ENCODE measurements around the gene PPP2R5A. TPM values are rescaled to one million over a fixed set of nuclear protein-coding genes. Genes with fewer than 3 reads are reported as not detected.

PPP2R5A gene
- total and polyA plus RNA-seq, 4 donors: 27.7 to 45.2 (median 37.6) TPM

DNA sequence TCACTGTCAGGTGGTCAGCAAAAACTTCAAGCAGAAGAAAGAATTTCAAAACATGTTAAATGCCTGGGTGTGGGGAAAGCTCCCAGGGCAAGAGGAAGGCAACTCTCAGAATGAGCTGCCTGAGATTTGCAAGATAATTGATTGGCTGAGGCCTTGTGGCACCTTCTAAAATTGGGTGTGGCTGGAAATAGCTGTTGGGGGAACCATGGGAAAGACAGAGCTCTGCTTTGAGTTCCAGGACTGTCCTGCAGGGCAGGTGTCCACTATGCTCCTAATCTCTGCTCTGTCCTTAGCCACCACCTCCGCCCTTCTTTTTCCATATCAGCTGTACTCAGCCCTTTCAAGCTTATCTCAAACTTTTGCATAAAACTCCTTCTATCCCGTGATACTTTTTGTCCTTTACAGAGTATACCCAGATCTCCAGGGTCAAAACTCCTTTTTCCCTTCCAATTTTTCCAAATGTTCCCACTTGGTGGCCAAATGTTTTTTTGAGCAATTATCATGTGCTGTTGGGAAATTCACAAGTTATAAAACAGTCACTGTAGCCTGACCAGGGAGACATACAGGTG lies 23.8 kb upstream of the PPP2R5A start:
- no peak overlapping the region for H3K27ac ChIP-seq (ENCODE audit: low read depth, low read length)
- H3K4me1 ChIP-seq (ENCODE audit: control insufficient read depth, insufficient read depth, low read length): no peaks in the 10 kb centered on the region
- H3K36me3 ChIP-seq (ENCODE audit: control insufficient read depth, insufficient read depth, low read length): no peaks in the 10 kb centered on the region
- no peaks in the 10 kb centered on the region for H3K27me3 ChIP-seq (ENCODE audit: control insufficient read depth, insufficient read depth, low read length)
- no peak for DNase-seq (ENCODE audit: low read depth in 4 of 6, low spot score in 6 of 6)
- 100% methylated on average over 1 of the region's 2 CpGs for WGBS (ENCODE audit: insufficient coverage)
- no peak overlapping the region for H3K4me3 ChIP-seq (ENCODE audit: low read depth, low read length)
- no peaks in the 10 kb centered on the region for H3K9me3 ChIP-seq (ENCODE audit: control insufficient read depth, insufficient read depth, low read length)

DNA sequence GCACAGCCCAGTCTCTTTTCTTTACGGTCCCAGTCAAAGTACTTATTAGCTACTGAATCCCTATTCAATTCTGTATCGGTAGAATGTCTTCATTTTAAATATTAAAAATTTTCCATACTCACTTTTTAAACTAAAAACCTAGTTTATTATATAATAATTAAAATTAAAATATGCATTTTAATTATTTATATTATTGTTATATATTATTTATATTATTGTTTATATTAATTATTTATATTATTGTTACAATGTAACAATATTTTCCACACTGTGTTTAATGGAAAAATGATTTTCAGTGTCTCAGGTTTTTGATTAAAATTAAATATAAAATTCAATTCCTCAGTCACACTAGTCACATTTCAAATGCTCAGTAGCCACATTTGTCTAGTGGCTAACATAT lies 18.2 kb upstream of the PPP2R5A start:
- Histone ChIP-seq H3K36me3 (ENCODE audit: control insufficient read depth, insufficient read depth, low read length) (no peaks in the 10 kb centered on the region), H3K27me3 (ENCODE audit: control insufficient read depth, insufficient read depth, low read length) (no peaks in the 10 kb centered on the region), H3K4me1 (ENCODE audit: control insufficient read depth, insufficient read depth, low read length) (peaks cover under 1% of the 10 kb centered on the region), H3K4me3 (ENCODE audit: low read depth, low read length) (no peak overlapping the region), H3K27ac (ENCODE audit: low read depth, low read length) (no peak overlapping the region), H3K9me3 (ENCODE audit: control insufficient read depth, insufficient read depth, low read length) (no peaks in the 10 kb centered on the region)
- no peak for DNase-seq (ENCODE audit: low read depth in 4 of 6, low spot score in 6 of 6)
- no CpG with 5 or more reads among the region's 2 CpGs for WGBS (ENCODE audit: insufficient coverage)

DNA sequence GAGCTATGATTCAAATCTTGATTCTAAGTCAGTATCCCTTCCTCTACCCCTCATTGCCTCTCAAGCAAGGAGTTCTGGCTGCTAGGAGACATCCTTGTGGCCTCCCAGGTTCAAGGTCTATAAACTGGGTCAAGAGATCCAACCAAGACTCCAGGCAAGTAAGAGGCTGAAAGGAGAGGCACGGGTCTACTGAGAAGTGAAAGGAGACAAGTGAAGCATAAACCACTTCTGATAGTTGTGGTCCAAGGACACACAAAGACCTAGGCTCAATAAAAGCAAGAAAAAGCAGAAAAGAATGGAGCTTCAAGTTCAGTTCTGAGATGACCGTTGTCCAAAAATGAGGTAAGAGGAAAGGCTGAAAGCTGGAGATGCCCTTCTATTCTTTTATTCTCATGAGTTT lies 17.8 kb upstream of the PPP2R5A start:
- H3K27ac ChIP-seq (ENCODE audit: low read depth, low read length): no peak overlapping the region
- H3K4me1 ChIP-seq (ENCODE audit: control insufficient read depth, insufficient read depth, low read length): peaks cover 3% of the 10 kb centered on the region
- H3K4me3 ChIP-seq (ENCODE audit: low read depth, low read length): no peak overlapping the region
- no peaks in the 10 kb centered on the region for H3K27me3 ChIP-seq (ENCODE audit: control insufficient read depth, insufficient read depth, low read length)
- no peak for DNase-seq (ENCODE audit: low read depth in 4 of 6, low spot score in 6 of 6)
- WGBS (ENCODE audit: insufficient coverage): 83% methylated on average over 1 of the region's 2 CpGs
- H3K36me3 ChIP-seq (ENCODE audit: control insufficient read depth, insufficient read depth, low read length): no peaks in the 10 kb centered on the region
- no peaks in the 10 kb centered on the region for H3K9me3 ChIP-seq (ENCODE audit: control insufficient read depth, insufficient read depth, low read length)

GRCh38 chr1:212269306-212269705 lies 15.9 kb upstream of the PPP2R5A start:
- DNase-seq (ENCODE audit: low read depth in 4 of 6, low spot score in 6 of 6): no peak
- no peak overlapping the region for H3K27ac ChIP-seq (ENCODE audit: low read depth, low read length)
- H3K36me3 ChIP-seq (ENCODE audit: control insufficient read depth, insufficient read depth, low read length): no peaks in the 10 kb centered on the region

DNA sequence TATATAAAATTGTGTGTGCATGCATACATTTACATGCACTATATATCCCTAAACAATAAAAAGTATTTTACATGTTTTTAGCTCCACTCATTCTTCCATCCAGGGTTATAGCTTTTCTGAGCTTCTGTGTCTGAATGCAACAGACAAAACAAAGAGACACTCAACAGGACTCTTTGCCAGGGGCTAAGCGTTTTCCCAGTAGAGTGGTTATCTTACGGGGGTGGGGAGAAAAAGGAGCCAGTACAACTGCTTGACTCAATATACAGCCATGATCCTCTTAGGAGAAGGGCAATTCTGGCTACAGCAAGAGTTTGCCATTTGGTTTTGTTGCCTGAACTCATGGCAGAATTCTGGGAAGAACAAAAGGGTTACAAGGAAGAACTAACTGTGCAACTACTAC lies 14.6 kb upstream of the PPP2R5A start:
- Histone ChIP-seq H3K27ac (ENCODE audit: low read depth, low read length) (no peak overlapping the region), H3K9me3 (ENCODE audit: control insufficient read depth, insufficient read depth, low read length) (no peaks in the 10 kb centered on the region)
- no CpG with 5 or more reads among the region's 2 CpGs for WGBS (ENCODE audit: insufficient coverage)

More at GRCh38 chr1:212269306-212269705, 15.9 kb upstream of the PPP2R5A start:
- Histone ChIP-seq H3K27me3 (ENCODE audit: control insufficient read depth, insufficient read depth, low read length) (no peaks in the 10 kb centered on the region), H3K9me3 (ENCODE audit: control insufficient read depth, insufficient read depth, low read length) (no peaks in the 10 kb centered on the region), H3K4me1 (ENCODE audit: control insufficient read depth, insufficient read depth, low read length) (peaks cover 3% of the 10 kb centered on the region), H3K4me3 (ENCODE audit: low read depth, low read length) (no peak overlapping the region)

DNA sequence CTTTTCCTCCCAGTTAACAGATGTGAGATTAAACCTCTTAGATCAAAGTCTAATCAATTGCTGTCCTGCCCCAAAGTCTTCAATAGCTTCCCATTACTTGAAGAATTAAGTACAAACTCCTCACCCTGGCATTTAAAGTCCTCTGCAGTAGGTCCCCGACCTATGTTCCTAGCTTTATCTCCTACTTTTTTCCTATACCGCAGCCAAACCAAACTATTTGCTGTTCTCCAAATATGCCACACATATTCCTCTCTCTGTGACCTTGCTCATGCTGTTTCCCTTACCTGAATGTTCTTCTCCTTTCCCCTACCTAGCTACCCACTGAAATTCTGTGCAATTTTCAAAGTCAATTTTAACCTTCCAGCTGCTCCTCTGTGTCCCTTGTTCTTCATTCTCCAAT lies 14.0 kb upstream of the PPP2R5A start:
- no peak for DNase-seq (ENCODE audit: low read depth in 4 of 6, low spot score in 6 of 6)
- Histone ChIP-seq H3K27me3 (ENCODE audit: control insufficient read depth, insufficient read depth, low read length) (no peaks in the 10 kb centered on the region), H3K27ac (ENCODE audit: low read depth, low read length) (no peak overlapping the region), H3K4me1 (ENCODE audit: control insufficient read depth, insufficient read depth, low read length) (peaks cover 3% of the 10 kb centered on the region), H3K36me3 (ENCODE audit: control insufficient read depth, insufficient read depth, low read length) (no peaks in the 10 kb centered on the region), H3K4me3 (ENCODE audit: low read depth, low read length) (no peak overlapping the region), H3K9me3 (ENCODE audit: control insufficient read depth, insufficient read depth, low read length) (no peaks in the 10 kb centered on the region)
- 93% methylated on average over 2 of the region's 2 CpGs for WGBS (ENCODE audit: insufficient coverage)

More for the DNA sequence above, 14.6 kb upstream of the PPP2R5A start:
- peaks cover 3% of the 10 kb centered on the region for H3K4me1 ChIP-seq (ENCODE audit: control insufficient read depth, insufficient read depth, low read length)
- no peak overlapping the region for H3K4me3 ChIP-seq (ENCODE audit: low read depth, low read length)
- H3K36me3 ChIP-seq (ENCODE audit: control insufficient read depth, insufficient read depth, low read length): no peaks in the 10 kb centered on the region
- H3K27me3 ChIP-seq (ENCODE audit: control insufficient read depth, insufficient read depth, low read length): no peaks in the 10 kb centered on the region
- no peak for DNase-seq (ENCODE audit: low read depth in 4 of 6, low spot score in 6 of 6)

DNA sequence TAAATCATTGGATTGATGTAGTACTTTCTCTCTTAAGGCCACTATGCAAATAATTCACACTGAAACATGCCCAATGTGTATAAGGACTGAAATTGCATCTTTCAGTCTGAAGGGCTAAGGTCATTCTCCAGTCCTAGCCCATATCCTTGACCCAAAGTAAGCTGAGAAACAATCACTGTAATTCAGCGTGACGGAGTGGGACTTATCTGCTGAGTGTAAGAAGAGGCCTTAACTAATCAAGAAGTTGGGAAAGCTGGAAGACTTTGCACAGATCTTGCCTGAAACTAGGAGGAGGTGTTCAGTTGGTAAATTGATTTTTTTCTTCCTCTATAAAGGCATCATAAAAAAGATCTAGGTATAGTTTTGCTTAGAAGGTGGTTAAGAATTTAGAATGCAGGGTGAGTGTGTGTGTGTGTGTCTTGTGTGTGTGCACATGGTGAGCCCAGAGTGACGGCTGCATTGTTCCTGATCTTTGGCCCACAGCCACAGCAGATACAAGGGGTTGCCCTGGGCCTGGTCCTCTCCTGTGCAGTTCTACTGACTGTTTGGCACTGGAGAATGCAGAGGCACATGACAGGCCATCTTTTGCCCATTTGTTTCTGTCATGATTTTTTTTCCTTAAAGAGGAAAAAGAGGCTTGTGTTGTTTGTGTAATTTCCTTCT lies 13.3 kb upstream of the PPP2R5A start:
- 33% methylated on average over 1 of the region's 3 CpGs for WGBS (ENCODE audit: insufficient coverage)
- DNase-seq (ENCODE audit: low read depth in 4 of 6, low spot score in 6 of 6): peak in 1 of 6 donors; percentile 6

DNA sequence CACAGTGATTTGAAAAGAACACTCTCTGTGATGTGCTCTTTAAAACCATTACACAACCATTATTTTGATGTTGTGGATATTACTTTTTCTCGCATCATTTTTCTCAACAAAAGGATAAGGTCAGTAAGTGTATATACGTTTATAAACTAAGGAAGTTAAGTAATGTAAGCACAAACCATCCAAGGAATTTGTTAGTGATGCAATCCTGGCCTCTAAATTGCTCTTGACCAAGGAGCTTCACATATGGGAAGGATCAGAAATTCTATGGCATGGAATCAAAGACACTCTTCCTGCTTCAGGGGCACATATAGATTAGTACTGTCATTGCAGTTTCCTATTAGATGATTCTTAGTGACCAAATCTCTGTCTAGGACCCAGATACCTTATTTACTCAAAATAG lies 3.6 kb upstream of the PPP2R5A start:
- H3K27me3 ChIP-seq (ENCODE audit: control insufficient read depth, insufficient read depth, low read length): no peaks in the 10 kb centered on the region
- H3K27ac ChIP-seq (ENCODE audit: low read depth, low read length): no peak overlapping the region
- WGBS (ENCODE audit: insufficient coverage): 100% methylated on average over 1 of the region's 2 CpGs
- H3K36me3 ChIP-seq (ENCODE audit: control insufficient read depth, insufficient read depth, low read length): no peaks in the 10 kb centered on the region
- no peaks in the 10 kb centered on the region for H3K9me3 ChIP-seq (ENCODE audit: control insufficient read depth, insufficient read depth, low read length)
- no peak overlapping the region for H3K4me3 ChIP-seq (ENCODE audit: low read depth, low read length)
- DNase-seq (ENCODE audit: low read depth in 4 of 6, low spot score in 6 of 6): no peak
- H3K4me1 ChIP-seq (ENCODE audit: control insufficient read depth, insufficient read depth, low read length): peaks cover 6% of the 10 kb centered on the region

More for the DNA sequence above, 13.3 kb upstream of the PPP2R5A start:
- Histone ChIP-seq H3K4me1 (ENCODE audit: control insufficient read depth, insufficient read depth, low read length) (peaks cover 3% of the 10 kb centered on the region), H3K36me3 (ENCODE audit: control insufficient read depth, insufficient read depth, low read length) (no peaks in the 10 kb centered on the region), H3K4me3 (ENCODE audit: low read depth, low read length) (no peak overlapping the region), H3K9me3 (ENCODE audit: control insufficient read depth, insufficient read depth, low read length) (no peaks in the 10 kb centered on the region), H3K27ac (ENCODE audit: low read depth, low read length) (no peak overlapping the region), H3K27me3 (ENCODE audit: control insufficient read depth, insufficient read depth, low read length) (no peaks in the 10 kb centered on the region)

DNA sequence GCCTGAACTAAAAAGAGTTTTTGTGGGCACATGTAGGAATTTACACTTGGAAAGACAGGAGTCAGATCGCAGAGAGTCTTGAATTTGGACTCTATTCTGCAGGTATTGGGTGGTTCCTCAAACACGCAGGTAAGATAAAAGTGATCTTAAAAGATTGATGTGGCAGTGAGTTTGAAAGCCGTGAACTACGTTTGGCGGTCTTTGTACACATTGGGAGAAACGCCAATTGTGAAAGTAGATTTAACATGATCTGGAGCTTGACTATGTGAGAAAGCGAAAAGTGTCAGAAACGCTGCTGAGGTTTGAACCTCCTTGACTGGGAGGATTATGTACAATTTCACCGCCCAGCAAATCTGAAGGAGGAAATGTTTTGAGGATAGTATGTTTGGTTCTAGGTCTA lies 1.5 kb upstream of the PPP2R5A start:
- H3K9me3 ChIP-seq (ENCODE audit: control insufficient read depth, insufficient read depth, low read length): no peaks in the 10 kb centered on the region
- peaks cover 11% of the 10 kb centered on the region for H3K4me1 ChIP-seq (ENCODE audit: control insufficient read depth, insufficient read depth, low read length)
- H3K27me3 ChIP-seq (ENCODE audit: control insufficient read depth, insufficient read depth, low read length): no peaks in the 10 kb centered on the region
- H3K4me3 ChIP-seq (ENCODE audit: low read depth, low read length): no peak overlapping the region
- H3K27ac ChIP-seq (ENCODE audit: low read depth, low read length): no peak overlapping the region
- WGBS (ENCODE audit: insufficient coverage): 87% methylated on average over 9 of the region's 9 CpGs
- no peak for DNase-seq (ENCODE audit: low read depth in 4 of 6, low spot score in 6 of 6)
- H3K36me3 ChIP-seq (ENCODE audit: control insufficient read depth, insufficient read depth, low read length): no peaks in the 10 kb centered on the region

GRCh38 chr1:212284332-212284743 lies 872 bp upstream of the PPP2R5A start:
- 2% methylated on average over 9 of the region's 14 CpGs for WGBS (ENCODE audit: insufficient coverage)
- H3K4me3 ChIP-seq (ENCODE audit: low read depth, low read length): peak overlapping the region; percentile 93
- DNase-seq (ENCODE audit: low read depth in 4 of 6, low spot score in 6 of 6): no peak
- peaks cover 11% of the 10 kb centered on the region for H3K4me1 ChIP-seq (ENCODE audit: control insufficient read depth, insufficient read depth, low read length)
- no peaks in the 10 kb centered on the region for H3K9me3 ChIP-seq (ENCODE audit: control insufficient read depth, insufficient read depth, low read length)
- no peaks in the 10 kb centered on the region for H3K36me3 ChIP-seq (ENCODE audit: control insufficient read depth, insufficient read depth, low read length)
- no peaks in the 10 kb centered on the region for H3K27me3 ChIP-seq (ENCODE audit: control insufficient read depth, insufficient read depth, low read length)
- H3K27ac ChIP-seq (ENCODE audit: low read depth, low read length): peak overlapping the region; percentile 93

All from spinal cord (tissue), 10 donors.